Kidney (tissue), 14 donors: Measurements from ENCODE around the gene RAB11A. TPM values are rescaled to one million over a fixed set of nuclear protein-coding genes. Genes with fewer than 3 reads are reported as not detected.
A peak's percentile ranks its signal among the peaks of the same experiment; 100 is the strongest.

Experiments used
- DNase-seq, 5 donors: peaks; one replicate each; pipeline ENCODE4 v3.0.0-alpha.2; 2013 to 2020
- FAIRE-seq: peaks from 2 replicates; lab custom pipeline; 2012; peaks lifted over from hg19 to GRCh38; lab: Jason Lieb, UNC
- H3K27ac ChIP-seq, 2 donors: one replicate each; pipeline ENCODE4 v1.7.0; 2013; ENCODE audit warnings: low read depth in 2 of 2, low read length in 2 of 2, inconsistent platforms in 1 of 2
- H3K27me3 ChIP-seq: one replicate; pipeline ENCODE4 v1.7.1; 2013; ENCODE audit warnings: low read length, inconsistent platforms; ENCODE audit not compliant: control insufficient read depth, insufficient read depth
- H3K36me3 ChIP-seq, 3 donors: one replicate each; pipeline versions ENCODE4 v1.7.0 to v1.7.1; 2013; ENCODE audit warnings: low read length in 3 of 3, control low read depth in 1 of 3, inconsistent platforms in 1 of 3; ENCODE audit not compliant: insufficient read depth in 3 of 3, control insufficient read depth in 2 of 3
- H3K4me1 ChIP-seq, 3 donors: one replicate each; pipeline versions ENCODE4 v1.7.0 to v1.7.1; 2013; ENCODE audit warnings: low read length in 3 of 3, inconsistent platforms in 1 of 3, low read depth in 1 of 3; ENCODE audit not compliant: control insufficient read depth in 2 of 3, insufficient read depth in 2 of 3
- H3K4me3 ChIP-seq, 3 donors: one replicate each; pipeline versions ENCODE4 v1.7.0 to v1.8.1; 2013; ENCODE audit warnings: low read length in 3 of 3, control low read depth in 1 of 3, inconsistent platforms in 1 of 3
- H3K9ac ChIP-seq, 3 donors: one replicate each; pipeline versions ENCODE4 v1.7.0 to v1.7.1; 2013; ENCODE audit warnings: low read length in 3 of 3, control low read depth in 1 of 3, inconsistent platforms in 1 of 3
- H3K9me3 ChIP-seq, 3 donors: one replicate each; pipeline versions ENCODE4 v1.7.0 to v1.7.1; 2013; ENCODE audit warnings: low read length in 3 of 3, control low read depth in 1 of 3, inconsistent platforms in 1 of 3; ENCODE audit not compliant: control insufficient read depth in 2 of 3, insufficient read depth in 1 of 3
- intact Hi-C: fragments of 100-400 bp; cut with DNase I; formaldehyde crosslinking; loops from one replicate; pipeline ENCODE4 v1.11.1; 2022
- polyA plus RNA-seq: library from polyadenylated mRNA; stranded (reverse); fragments of 350-450 nt; fragmentation: Illumina TruSeq; extraction: RNeasy Lipid Tissue Mini Kit (QIAGEN cat#74804); gene quantifications from one replicate; pipeline ENCODE4 v1.2.3, GENCODE V29; 2014; ENCODE audit warnings: low read depth, low replicate concordance; ENCODE audit not compliant: insufficient read depth
- total RNA-seq: library from RNA; stranded (reverse); fragmentation: NEBNext Ultra II Directional; extraction: Animal tissue kit (Norgen Biotek cat#: 25700); gene quantifications from one replicate; pipeline ENCODE4 v1.2.1, GENCODE V29; 2021
- TF ChIP-seq, protein P1 (sequence below): IDR thresholded peaks from 3 replicates; pipeline ENCODE4 v1.5.1; 2012; ENCODE audit warnings: mild to moderate bottlenecking, moderate library complexity, borderline replicate concordance; ENCODE audit not compliant: insufficient read depth; ENCODE audit errors: extremely low read depth
- donor health status: control.
- donor health status: control.
- donor health status: control.
- donor health status: control.
- donor health status: control.
- donor health status: DM: yes; HTN: yes; CAD: no.
- donor health status: Normal renal cell carcinoma (clear cell type).

RAB11A gene
- total and polyA plus RNA-seq, 2 donors from 2014 or later, result 216 to 249 TPM

DNA sequence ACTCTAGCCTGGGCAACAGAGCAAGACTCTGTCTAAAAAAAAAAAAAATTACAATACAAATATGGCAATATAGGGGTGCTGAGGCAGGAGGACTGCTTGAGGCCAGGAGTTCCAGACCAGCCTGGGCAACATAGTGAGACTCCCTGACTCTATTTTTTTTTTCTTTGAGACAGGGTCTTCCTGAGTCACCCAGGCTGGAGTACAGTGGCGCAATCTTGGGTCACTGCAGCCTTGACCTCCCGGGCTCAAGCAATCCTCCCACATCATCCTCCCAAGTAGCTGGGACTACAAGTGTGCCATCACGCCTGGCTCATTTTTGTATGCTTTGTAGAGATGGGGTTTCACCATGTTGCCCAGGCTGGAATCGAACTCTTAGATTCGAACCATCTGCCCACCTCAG is 17.3 kb upstream of the RAB11A start:
- Histone ChIP-seq H3K4me1 (no peaks in the 10 kb centered on the region), H3K27me3 (no peaks in the 10 kb centered on the region), H3K9me3 (no peaks in the 10 kb centered on the region), H3K36me3 (no peaks in the 10 kb centered on the region), H3K27ac (no peak overlapping the region), H3K9ac (no peak overlapping the region), H3K4me3 (no peak overlapping the region)
- TF ChIP-seq, protein P1, sequence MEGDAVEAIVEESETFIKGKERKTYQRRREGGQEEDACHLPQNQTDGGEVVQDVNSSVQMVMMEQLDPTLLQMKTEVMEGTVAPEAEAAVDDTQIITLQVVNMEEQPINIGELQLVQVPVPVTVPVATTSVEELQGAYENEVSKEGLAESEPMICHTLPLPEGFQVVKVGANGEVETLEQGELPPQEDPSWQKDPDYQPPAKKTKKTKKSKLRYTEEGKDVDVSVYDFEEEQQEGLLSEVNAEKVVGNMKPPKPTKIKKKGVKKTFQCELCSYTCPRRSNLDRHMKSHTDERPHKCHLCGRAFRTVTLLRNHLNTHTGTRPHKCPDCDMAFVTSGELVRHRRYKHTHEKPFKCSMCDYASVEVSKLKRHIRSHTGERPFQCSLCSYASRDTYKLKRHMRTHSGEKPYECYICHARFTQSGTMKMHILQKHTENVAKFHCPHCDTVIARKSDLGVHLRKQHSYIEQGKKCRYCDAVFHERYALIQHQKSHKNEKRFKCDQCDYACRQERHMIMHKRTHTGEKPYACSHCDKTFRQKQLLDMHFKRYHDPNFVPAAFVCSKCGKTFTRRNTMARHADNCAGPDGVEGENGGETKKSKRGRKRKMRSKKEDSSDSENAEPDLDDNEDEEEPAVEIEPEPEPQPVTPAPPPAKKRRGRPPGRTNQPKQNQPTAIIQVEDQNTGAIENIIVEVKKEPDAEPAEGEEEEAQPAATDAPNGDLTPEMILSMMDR, result no peak
- DNase-seq (no peak), FAIRE-seq (no peak)
- intact Hi-C loops, result no loop called here

DNA sequence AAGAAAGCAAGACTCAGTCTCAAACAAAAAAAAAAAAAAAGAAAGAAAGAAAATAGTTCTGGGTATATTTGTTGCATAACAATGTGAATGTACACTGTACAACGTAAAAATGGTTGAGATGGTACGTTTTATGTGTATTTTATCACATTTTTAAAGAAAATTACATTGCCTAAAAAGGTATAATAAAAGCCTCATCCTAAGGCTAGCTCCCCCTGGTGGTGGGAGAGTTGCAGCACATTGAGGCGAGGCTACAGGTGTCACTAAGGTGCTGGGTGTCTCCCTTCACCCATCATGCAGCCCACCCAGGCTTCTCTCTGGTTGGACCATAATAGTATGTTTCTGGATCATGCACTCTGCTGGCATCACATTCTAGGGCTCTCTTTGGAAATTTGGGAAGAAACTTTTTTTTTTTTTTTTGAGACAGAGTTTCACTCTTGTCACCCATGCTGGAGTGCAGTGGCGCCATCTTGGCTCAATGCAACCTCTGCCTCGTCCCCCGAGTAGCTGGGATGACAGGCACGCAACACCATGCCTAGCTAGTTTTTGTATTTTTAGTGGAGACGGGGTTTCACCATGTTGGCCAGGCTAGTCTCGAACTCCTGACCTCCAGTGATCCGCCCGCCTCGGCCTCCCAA is 12.4 kb upstream of the RAB11A start:
- Histone ChIP-seq H3K36me3 (no peaks in the 10 kb centered on the region), H3K27me3 (no peaks in the 10 kb centered on the region), H3K4me1 (peaks cover 0 to 2% (median 0%) of the 10 kb centered on the region in 3 donors), H3K9ac (no peak overlapping the region), H3K9me3 (no peaks in the 10 kb centered on the region), H3K4me3 (no peak overlapping the region), H3K27ac (no peak overlapping the region)
- DNase-seq, result peak in 1 of 5 donors; percentile 51
- no peak for FAIRE-seq
- TF ChIP-seq, protein P1, result peak; percentile 73
- intact Hi-C loops, result no loop called here

DNA sequence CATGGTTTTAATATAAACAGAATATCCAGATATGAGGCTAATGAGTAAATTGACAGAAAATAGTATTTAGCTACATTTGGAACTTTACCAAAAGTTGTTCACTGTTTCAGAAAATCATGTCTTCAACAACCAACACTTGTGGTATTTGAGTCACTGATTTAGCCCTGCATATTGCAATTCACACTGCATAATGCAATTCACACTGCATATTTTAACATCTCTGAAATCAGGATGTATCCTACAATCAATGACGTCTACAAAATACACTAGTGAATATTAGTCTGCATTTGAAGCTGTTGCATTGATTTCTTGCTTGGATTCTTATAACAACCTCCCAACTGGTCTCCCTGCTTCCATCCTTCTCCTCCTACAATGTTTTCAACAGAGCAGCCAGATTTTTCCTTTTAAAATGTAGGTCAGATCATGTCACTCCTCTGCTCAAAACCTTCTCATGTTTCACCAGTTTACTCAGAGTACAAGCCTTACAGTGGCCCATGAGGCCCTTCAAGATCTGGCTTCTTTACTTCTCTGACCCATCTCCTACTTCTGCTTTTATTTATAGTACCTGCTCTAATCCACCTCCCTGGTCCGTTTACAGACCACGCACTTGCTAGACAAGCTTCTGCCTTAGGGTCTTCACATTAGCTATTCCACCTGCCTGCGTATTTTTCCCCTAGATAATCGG is 11.4 kb upstream of the RAB11A start:
- Histone ChIP-seq H3K27ac (no peak overlapping the region), H3K4me3 (no peak overlapping the region), H3K36me3 (no peaks in the 10 kb centered on the region), H3K9ac (no peak overlapping the region), H3K27me3 (no peaks in the 10 kb centered on the region), H3K4me1 (peaks cover 0 to 2% (median 0%) of the 10 kb centered on the region in 3 donors), H3K9me3 (no peaks in the 10 kb centered on the region)
- FAIRE-seq (no peak), DNase-seq (peak in 1 of 5 donors; percentile 47)
- TF ChIP-seq, protein P1, result no peak
- intact Hi-C loops, result no loop called here
